H1 (cell line): ENCODE measurements around the gene BBS12. TPM values are rescaled to one million over a fixed set of nuclear protein-coding genes. Genes with fewer than 3 reads are reported as not detected.

ENCODE experiments used
- CTCF ChIA-PET: fragments of 300-600 bp; sonication (Branson Sonifier 250); formaldehyde crosslinking; loops from one replicate; lab custom pipeline; 2021; ENCODE audit not compliant: partially characterized antibody; lab: Charles Lee
- POLR2A ChIA-PET: fragments of 300-600 bp; sonication (Branson Sonifier 250); formaldehyde crosslinking; loops from one replicate; lab custom pipeline; 2021; ENCODE audit warnings: inconsistent platforms; ENCODE audit not compliant: partially characterized antibody; lab: Charles Lee
- DNase-seq, 2 experiments: peaks; one replicate each; pipeline versions ENCODE4 v3.0.0 to v3.0.0-alpha.2; 2010 to 2022; ENCODE audit warnings: low spot score in 2 of 2, low read depth in 1 of 2, mixed read lengths in 1 of 2
- FAIRE-seq: peaks from 2 replicates; lab custom pipeline; 2011; peaks lifted over from hg19 to GRCh38; lab: Jason Lieb, UNC
- H2AFZ ChIP-seq: 2 replicates; pipeline ENCODE4 v1.8.1; 2012; ENCODE audit warnings: low read length, inconsistent platforms
- H2AK5ac ChIP-seq: 2 replicates; pipeline ENCODE4 v1.6.1; 2013; ENCODE audit warnings: low read depth, low read length
- H2BK120ac ChIP-seq: replicated peaks from 2 replicates; pipeline ENCODE3; 2013; ENCODE audit warnings: low read depth, low read length, inconsistent platforms
- H2BK12ac ChIP-seq: 2 replicates; pipeline ENCODE4 v1.6.1; 2013; ENCODE audit warnings: low read depth, low read length
- H2BK15ac ChIP-seq: 2 replicates; pipeline ENCODE4 v1.6.1; 2013; ENCODE audit warnings: low read length
- H2BK20ac ChIP-seq: 2 replicates; pipeline ENCODE4 v1.6.1; 2013; ENCODE audit warnings: low read length
- H2BK5ac ChIP-seq: 2 replicates; pipeline ENCODE4 v1.6.1; 2013; ENCODE audit warnings: low read depth, low read length
- H3K14ac ChIP-seq: 2 replicates; pipeline ENCODE4 v1.6.1; 2013; ENCODE audit warnings: inconsistent platforms; ENCODE audit not compliant: insufficient read length
- H3K18ac ChIP-seq: 2 replicates; pipeline ENCODE4 v1.6.1; 2013; ENCODE audit warnings: low read length; ENCODE audit errors: extremely low read depth
- H3K23ac ChIP-seq: 2 replicates; pipeline ENCODE4 v1.6.1; 2013; ENCODE audit warnings: inconsistent platforms; ENCODE audit not compliant: insufficient read length
- H3K23me2 ChIP-seq: 2 replicates; pipeline ENCODE4 v1.6.1; 2013; ENCODE audit warnings: low read depth, low read length
- H3K27ac ChIP-seq: 2 replicates; pipeline ENCODE4 v1.6.1; 2011; ENCODE audit warnings: low read depth, low read length, inconsistent platforms
- H3K27me3 ChIP-seq, 4 experiments: replicated peaks in 1 of 4; 1 replicate in 1 of 4; 2 replicates in 3 of 4; pipeline versions ENCODE4 v1.6.1 to v1.8.1; 2011 to 2013; ENCODE audit warnings: low read length in 3 of 4, mild to moderate bottlenecking in 3 of 4, inconsistent platforms in 2 of 4, mixed read lengths in 2 of 4, moderate library complexity in 1 of 4; ENCODE audit not compliant: control insufficient read depth in 3 of 4, insufficient read depth in 3 of 4; ENCODE audit errors: extremely low read depth in 1 of 4
- H3K36me3 ChIP-seq, 4 experiments: 2 replicates each; pipeline versions ENCODE4 v1.6.1 to v1.8.1; 2011 to 2013; ENCODE audit warnings: mild to moderate bottlenecking in 4 of 4, low read length in 3 of 4, moderate library complexity in 2 of 4, control low read depth in 1 of 4, inconsistent platforms in 1 of 4; ENCODE audit not compliant: insufficient read depth in 4 of 4, control insufficient read depth in 2 of 4
- H3K4ac ChIP-seq: replicated peaks from 2 replicates; pipeline ENCODE3; 2013; ENCODE audit warnings: low read length, low read depth, mixed read lengths, inconsistent platforms; ENCODE audit not compliant: insufficient read length
- H3K4me1 ChIP-seq, 4 experiments: replicated peaks in 1 of 4; 1 replicate in 1 of 4; 2 replicates in 3 of 4; pipeline versions ENCODE4 v1.6.1 to v1.8.1; 2011 to 2013; ENCODE audit warnings: low read length in 3 of 4, inconsistent platforms in 2 of 4, mixed read lengths in 1 of 4; ENCODE audit not compliant: insufficient read depth in 4 of 4, control insufficient read depth in 3 of 4
- H3K4me2 ChIP-seq, 2 experiments: 2 replicates each; pipeline versions ENCODE4 v1.6.1 to v1.8.1; 2011 to 2013; ENCODE audit warnings: low read depth in 2 of 2, low read length in 2 of 2, control low read depth in 1 of 2, inconsistent platforms in 1 of 2, mild to moderate bottlenecking in 1 of 2; ENCODE audit not compliant: insufficient read depth in 1 of 2
- H3K4me3 ChIP-seq, 4 experiments: fragments of 200-600, 300-600 bp in 1 of 4; sonication (generic), shearing (Covaris generic), sonication (Bioruptor Twin) in 1 of 4; 2 replicates each; pipeline versions ENCODE4 v1.5.1 to v1.8.1; 2011 to 2016; ENCODE audit warnings: low read length in 4 of 4, low read depth in 3 of 4, control low read depth in 2 of 4, inconsistent platforms in 2 of 4, mild to moderate bottlenecking in 2 of 4, mixed read lengths in 1 of 4, moderate library complexity in 1 of 4; ENCODE audit not compliant: insufficient read depth in 2 of 4; ENCODE audit errors: extremely low read depth in 1 of 4
- H3K56ac ChIP-seq: replicated peaks from 2 replicates; pipeline ENCODE3; 2013; ENCODE audit warnings: low read depth, mild to moderate bottlenecking, mixed read lengths, low read length, inconsistent platforms; ENCODE audit not compliant: insufficient read length
- H3K79me1 ChIP-seq: 2 replicates; pipeline ENCODE4 v1.6.1; 2013; ENCODE audit warnings: low read depth, low read length, control low read depth
- H3K79me2 ChIP-seq, 2 experiments: 2 replicates each; pipeline versions ENCODE4 v1.6.1 to v1.8.1; 2012 to 2013; ENCODE audit warnings: low read length in 2 of 2, mild to moderate bottlenecking in 2 of 2, inconsistent platforms in 1 of 2; ENCODE audit not compliant: insufficient read depth in 2 of 2, control insufficient read depth in 1 of 2
- H3K9ac ChIP-seq, 4 experiments: replicated peaks in 1 of 4; 1 replicate in 1 of 4; 2 replicates in 3 of 4; pipeline versions ENCODE4 v1.6.1 to v1.8.1; 2011 to 2013; ENCODE audit warnings: low read depth in 3 of 4, low read length in 3 of 4, control low read depth in 2 of 4, mild to moderate bottlenecking in 2 of 4, moderate library complexity in 2 of 4, inconsistent platforms in 1 of 4; ENCODE audit errors: extremely low read depth in 1 of 4
- H3K9me3 ChIP-seq, 2 experiments: 2 replicates each; pipeline versions ENCODE4 v1.6.1 to v1.8.1; 2012 to 2013; ENCODE audit warnings: mild to moderate bottlenecking in 2 of 2, moderate library complexity in 2 of 2, control low read depth in 1 of 2, inconsistent platforms in 1 of 2, low read depth in 1 of 2, low read length in 1 of 2, mixed read lengths in 1 of 2; ENCODE audit not compliant: insufficient read depth in 2 of 2
- H4K20me1 ChIP-seq, 2 experiments: replicated peaks in 1 of 2; 2 replicates each; pipeline versions ENCODE3 to v1.8.1; 2011 to 2013; ENCODE audit warnings: inconsistent platforms in 2 of 2, low read length in 2 of 2, mild to moderate bottlenecking in 1 of 2; ENCODE audit not compliant: insufficient read depth in 2 of 2, control insufficient read depth in 1 of 2
- H4K5ac ChIP-seq: 2 replicates; pipeline ENCODE4 v1.6.1; 2013; ENCODE audit warnings: low read length, low read depth, mixed read lengths, inconsistent platforms; ENCODE audit not compliant: insufficient read length
- H4K8ac ChIP-seq: 2 replicates; pipeline ENCODE4 v1.8.0; 2013; ENCODE audit warnings: mild to moderate bottlenecking, moderate library complexity, low read length, inconsistent platforms; ENCODE audit not compliant: insufficient read depth; ENCODE audit errors: extremely low read depth
- H4K91ac ChIP-seq: replicated peaks from 2 replicates; pipeline ENCODE3; 2013; ENCODE audit warnings: low read length, mixed read lengths, inconsistent platforms; ENCODE audit not compliant: insufficient read length
- CTCF ChIP-seq, 3 experiments: IDR thresholded peaks; 1 replicate in 2 of 3; 2 replicates in 1 of 3; pipeline versions ENCODE4 v1.5.1 to v1.6.1; 2011; ENCODE audit warnings: low read length in 3 of 3, mild to moderate bottlenecking in 3 of 3, inconsistent platforms in 2 of 3, low read depth in 1 of 3, moderate library complexity in 1 of 3; ENCODE audit not compliant: insufficient read depth in 1 of 3; ENCODE audit errors: control extremely low read depth in 1 of 3
- WGBS, 2 experiments: shearing (Covaris generic) in 1 of 2; methylation state at CpG; one replicate each; pipeline versions ENCODE4 v1.1.6 to v1.1.7; 2013 to 2015; ENCODE audit warnings: low lambda C conversion rate in 2 of 2, mixed read lengths in 2 of 2, inconsistent platforms in 1 of 2, low coverage in 1 of 2, missing lambda C conversion rate in 1 of 2; ENCODE audit not compliant: insufficient replicate concordance in 2 of 2, insufficient coverage in 1 of 2, insufficient read length in 1 of 2; ENCODE audit errors: extremely low coverage in 1 of 2, missing lambda C conversion rate in 1 of 2; 5-methylcytosine and 5-hydroxymethylcytosine counted together
- polyA plus RNA-seq, 7 experiments: library from polyadenylated mRNA; depleted of rRNA in 3 of 7; stranded (reverse) in 5 of 7; unstranded in 2 of 7; fragments of >200 nt in 5 of 7; fragments of 200-250 nt in 2 of 7; gene quantifications; 1 replicate in 5 of 7; 2 replicates in 1 of 7; 4 replicates in 1 of 7; pipeline versions ENCODE4 v1.2.1 to v1.2.3, GENCODE V29; 2011 to 2013; ENCODE audit warnings: missing spikeins in 2 of 7, mixed read lengths in 2 of 7
- total RNA-seq: library from RNA; stranded (reverse); fragmentation: NEBNext Ultra II Directional; extraction: Animal tissue kit (Norgen Biotek cat#: 25700); gene quantifications from 2 replicates; pipeline ENCODE4 v1.2.1, GENCODE V29; 2021

Gene BBS12
- total and polyA plus RNA-seq, 2 of the 8 experiments (the other 6 are each of a cell fraction or from before 2014, with no cell fraction given), result 0.88 to 2.6 TPM

- FAIRE-seq (no peak), DNase-seq (no peak)
- Histone ChIP-seq H3K56ac (no peak overlapping the region), H2AK5ac (no peak overlapping the region), H3K4me2 (no peak overlapping the region), H4K8ac (no peak overlapping the region), H3K14ac (no peak overlapping the region), H3K79me2 (no peaks in the 10 kb centered on the region), H2BK120ac (no peak overlapping the region), H4K20me1 (no peaks in the 10 kb centered on the region), H2BK20ac (no peak overlapping the region), H3K9me3 (no peaks in the 10 kb centered on the region), H2BK15ac (no peak overlapping the region), H3K4ac (no peak overlapping the region), H3K23me2 (no peaks in the 10 kb centered on the region), H4K91ac (no peak overlapping the region), H3K79me1 (no peaks in the 10 kb centered on the region), H3K4me3 (no peak overlapping the region), H3K27me3 (no peaks in the 10 kb centered on the region), H3K27ac (no peak overlapping the region), H2BK12ac (no peak overlapping the region), H3K9ac (no peak overlapping the region), H2BK5ac (no peak overlapping the region), H3K36me3 (no peaks in the 10 kb centered on the region), H3K18ac (no peak overlapping the region), H3K4me1 (peaks cover 0 to 3% (median 0%) of the 10 kb centered on the region in 4 experiments; a peak in 1 of 7 replicates), H3K23ac (no peak overlapping the region), H2AFZ (no peak overlapping the region), H4K5ac (no peak overlapping the region)
- CTCF ChIA-PET, result interaction anchor here (0.6 to 2.1 kb wide), 9 partner anchors 10 to 235 kb away, joined by 3 to 10 read pairs (median 4); partner anchors contain the start of gene NUDT6
- 81% methylated on average over 4 of the region's 4 CpGs; no CpG with 5 or more reads in 1 of the 2 experiments for WGBS, 2 experiments
- POLR2A ChIA-PET, result interaction anchor here (1.4 to 2.2 kb wide), 6 partner anchors 71 to 98 kb away, joined by 3 to 8 read pairs (median 6); partner anchors contain the start of gene FGF2
- no peak for TF ChIP-seq CTCF (IDR thresholded peaks at IDR 0.05; ENCODE audit: control extremely low read depth in 1 of 3, insufficient read depth in 1 of 3, low read depth in 1 of 3, low read length in 3 of 3)
These were observed 23.2 kb downstream of the BBS12 start for GRCh38 chr4:122755675-122756074.
